OCI-LY7 (cell line): ENCODE measurements around the gene KCNMA1.

Experiments used
- CTCF ChIP-seq: fragments of 200-600 bp; sonication (generic); conservative IDR thresholded peaks from 2 replicates; pipeline ENCODE4 v1.5.1; 2014; ENCODE audit warnings: mild to moderate bottlenecking, antibody characterized with exemption, low read length, moderate library complexity, mixed read lengths
- EZH2phosphoT487 ChIP-seq: fragments of 200-600 bp; sonication (generic); IDR thresholded peaks from 2 replicates; pipeline ENCODE4 v1.6.1; 2018; ENCODE audit warnings: low read depth, borderline replicate concordance, mild to moderate bottlenecking, mixed run types, antibody characterized with exemption, low read length, moderate library complexity, mixed read lengths

GRCh38 chr10:77109351-77109994, 528.1 kb downstream of the KCNMA1 start:
- TF ChIP-seq CTCF (no peak), EZH2phosphoT487 (no peak)
